ENCODE measurements around the gene KLHDC4. TPM values are rescaled to one million over a fixed set of nuclear protein-coding genes. Genes with fewer than 3 reads are reported as not detected.
"Not testable (repeated sequence)": the region's sequence is repeated elsewhere in the genome, so short reads cannot be mapped to it uniquely, and the experiment has no call there.

The KLHDC4 gene
- total RNA-seq, 2 experiments from 2014 or later, result 147 to 233 TPM

DNA sequence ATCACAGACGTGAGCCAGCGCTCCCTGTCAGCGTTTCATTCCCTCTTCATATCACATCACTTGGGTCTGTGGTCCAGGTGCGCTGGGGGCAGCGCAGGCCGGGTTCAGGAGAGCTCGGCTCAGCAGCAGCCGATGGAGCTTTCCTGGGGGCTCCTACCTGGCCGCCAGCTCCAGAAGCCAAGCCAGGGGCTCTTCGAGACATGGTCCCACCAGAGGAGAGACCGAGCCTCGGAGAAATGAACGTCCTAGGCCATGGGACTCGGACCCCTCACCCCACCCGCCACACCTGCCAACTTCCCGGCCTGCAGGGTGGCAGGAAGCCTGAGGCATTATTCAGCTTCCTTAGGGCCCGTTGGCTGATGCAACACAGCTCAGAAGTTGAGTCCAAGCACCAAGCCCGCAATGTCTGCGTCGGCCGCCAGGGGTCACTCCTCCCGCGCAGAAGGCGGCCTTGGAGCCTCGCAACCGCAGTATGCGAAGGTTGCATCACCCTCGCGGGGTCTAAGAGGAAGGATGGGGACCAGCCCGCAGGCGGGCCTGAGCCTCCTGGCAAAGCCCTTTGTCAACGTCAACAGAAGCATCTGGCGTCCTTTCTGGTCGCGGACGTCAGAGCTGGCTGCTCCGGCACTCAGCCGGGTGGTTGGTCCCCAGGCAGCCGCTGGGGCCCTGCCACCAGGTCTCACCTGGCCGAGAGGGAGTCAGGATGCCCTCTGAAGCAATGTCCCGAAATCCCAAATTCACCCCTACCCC lies 13.2 kb upstream of the KLHDC4 start:
- Histone ChIP-seq H3K4me1 (ENCODE audit: insufficient read depth, low read length, poor library complexity, severe bottlenecking) (peaks cover 88% of the 10 kb centered on the region), H3K9me3 (ENCODE audit: low read length) (no peaks in the 10 kb centered on the region), H2AFZ (ENCODE audit: low read length) (peak overlapping the region; percentile 34; the same call in 1 of the 2 replicates), H3K4me3 (ENCODE audit: low read depth, low read length, poor library complexity, severe bottlenecking) (peak overlapping the region; percentile 71), H3K4me2 (ENCODE audit: low read length) (peak overlapping the region; percentile 94), H3K79me2 (ENCODE audit: insufficient read depth, low read depth, low read length) (peaks cover 4% of the 10 kb centered on the region), H3K36me3 (ENCODE audit: insufficient read depth, low read length) (no peaks in the 10 kb centered on the region), H3K27ac (ENCODE audit: low read depth, low read length, poor library complexity, severe bottlenecking) (peak overlapping the region; percentile 98), H3K9me2 (ENCODE audit: insufficient read depth, low read length) (no peaks in the 10 kb centered on the region), H4K20me1 (ENCODE audit: insufficient read depth, low read length) (no peaks in the 10 kb centered on the region)
- intact Hi-C loops (cut with micrococcal nuclease; ENCODE audit: unreplicated experiment), result loop anchor here (1.0 to 10.0 kb wide), 9 partner anchors 27 to 394 kb away; partner anchors contain the start of gene FBXO31
- ChIA-PET CTCF (ENCODE audit: unreplicated experiment) (interaction anchor here (0.6 to 3.6 kb wide), 9 partner anchors 28 to 131 kb away, joined by 3 to 41 read pairs (median 5); partner anchors contain the start of gene SLC7A5), POLR2A (interaction anchor here (0.7 to 5.7 kb wide), 12 partner anchors 13 to 1709 kb away, joined by 3 to 128 read pairs (median 9); partner anchors contain the start of gene KLHDC4)
- peak; percentile 100 for DNase-seq (ENCODE audit: low spot score)
- TF ChIP-seq, protein P1, sequence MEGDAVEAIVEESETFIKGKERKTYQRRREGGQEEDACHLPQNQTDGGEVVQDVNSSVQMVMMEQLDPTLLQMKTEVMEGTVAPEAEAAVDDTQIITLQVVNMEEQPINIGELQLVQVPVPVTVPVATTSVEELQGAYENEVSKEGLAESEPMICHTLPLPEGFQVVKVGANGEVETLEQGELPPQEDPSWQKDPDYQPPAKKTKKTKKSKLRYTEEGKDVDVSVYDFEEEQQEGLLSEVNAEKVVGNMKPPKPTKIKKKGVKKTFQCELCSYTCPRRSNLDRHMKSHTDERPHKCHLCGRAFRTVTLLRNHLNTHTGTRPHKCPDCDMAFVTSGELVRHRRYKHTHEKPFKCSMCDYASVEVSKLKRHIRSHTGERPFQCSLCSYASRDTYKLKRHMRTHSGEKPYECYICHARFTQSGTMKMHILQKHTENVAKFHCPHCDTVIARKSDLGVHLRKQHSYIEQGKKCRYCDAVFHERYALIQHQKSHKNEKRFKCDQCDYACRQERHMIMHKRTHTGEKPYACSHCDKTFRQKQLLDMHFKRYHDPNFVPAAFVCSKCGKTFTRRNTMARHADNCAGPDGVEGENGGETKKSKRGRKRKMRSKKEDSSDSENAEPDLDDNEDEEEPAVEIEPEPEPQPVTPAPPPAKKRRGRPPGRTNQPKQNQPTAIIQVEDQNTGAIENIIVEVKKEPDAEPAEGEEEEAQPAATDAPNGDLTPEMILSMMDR (conservative IDR thresholded peaks at IDR 0.05; ENCODE audit: low read length), result peak; percentile 81
- TF ChIP-seq EZH2phosphoT487 (IDR thresholded peaks at IDR 0.05; ENCODE audit: borderline replicate concordance, low read depth, low read length), result no peak
- no TSS peak for BruUV-seq (replicated peaks)

DNA sequence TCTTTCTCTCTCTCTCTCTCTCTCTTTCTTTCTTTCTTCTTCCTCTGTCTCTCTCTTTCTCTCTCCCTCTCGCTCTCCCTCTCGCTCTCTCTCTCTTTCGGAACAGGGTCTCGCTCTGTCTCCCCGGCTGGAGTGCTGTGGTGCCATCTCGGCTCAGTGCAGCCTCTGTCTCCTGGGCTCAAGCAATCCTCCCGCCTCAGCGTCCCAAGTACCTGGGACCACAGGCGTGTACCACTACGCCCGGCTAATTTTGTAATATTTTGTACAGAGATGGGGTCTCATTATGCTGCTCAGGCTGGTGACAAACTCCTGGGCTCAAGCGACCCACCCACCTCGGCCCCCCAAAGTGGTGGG lies 12.7 kb upstream of the KLHDC4 start:
- DNase-seq (ENCODE audit: low spot score), result peak; percentile 64
- Histone ChIP-seq H3K27ac (ENCODE audit: low read depth, low read length, poor library complexity, severe bottlenecking) (peak overlapping the region; percentile 98), H3K36me3 (ENCODE audit: insufficient read depth, low read length) (peaks cover under 1% of the 10 kb centered on the region; the same call in 1 of the 2 replicates), H3K4me2 (ENCODE audit: low read length) (peak overlapping the region; percentile 94), H3K79me2 (ENCODE audit: insufficient read depth, low read depth, low read length) (peaks cover 4% of the 10 kb centered on the region), H4K20me1 (ENCODE audit: insufficient read depth, low read length) (no peaks in the 10 kb centered on the region), H2AFZ (ENCODE audit: low read length) (peak overlapping the region; percentile 34; the same call in 1 of the 2 replicates), H3K4me1 (ENCODE audit: insufficient read depth, low read length, poor library complexity, severe bottlenecking) (peaks cover 93% of the 10 kb centered on the region), H3K9me3 (ENCODE audit: low read length) (no peaks in the 10 kb centered on the region), H3K9me2 (ENCODE audit: insufficient read depth, low read length) (no peaks in the 10 kb centered on the region), H3K4me3 (ENCODE audit: low read depth, low read length, poor library complexity, severe bottlenecking) (peak overlapping the region; percentile 71)
- intact Hi-C loops (cut with micrococcal nuclease; ENCODE audit: unreplicated experiment), result loop anchor here (2.0 to 10.0 kb wide), 4 partner anchors 64 to 394 kb away; partner anchors contain the start of gene FBXO31
- POLR2A ChIA-PET, result interaction anchor here (0.7 to 5.7 kb wide), 8 partner anchors 13 to 96 kb away, joined by 3 to 128 read pairs (median 15); partner anchors contain the start of gene KLHDC4
- TSS peak; percentile 87 for BruUV-seq (replicated peaks)
- no peak for TF ChIP-seq EZH2phosphoT487 (IDR thresholded peaks at IDR 0.05; ENCODE audit: borderline replicate concordance, low read depth, low read length)
- TF ChIP-seq, protein P1 (conservative IDR thresholded peaks at IDR 0.05; ENCODE audit: low read length), result no peak
- CTCF ChIA-PET (ENCODE audit: unreplicated experiment), result interaction anchor here (0.6 to 3.6 kb wide), 6 partner anchors 29 to 132 kb away, joined by 3 to 41 read pairs (median 12); partner anchors contain the start of gene SLC7A5

DNA sequence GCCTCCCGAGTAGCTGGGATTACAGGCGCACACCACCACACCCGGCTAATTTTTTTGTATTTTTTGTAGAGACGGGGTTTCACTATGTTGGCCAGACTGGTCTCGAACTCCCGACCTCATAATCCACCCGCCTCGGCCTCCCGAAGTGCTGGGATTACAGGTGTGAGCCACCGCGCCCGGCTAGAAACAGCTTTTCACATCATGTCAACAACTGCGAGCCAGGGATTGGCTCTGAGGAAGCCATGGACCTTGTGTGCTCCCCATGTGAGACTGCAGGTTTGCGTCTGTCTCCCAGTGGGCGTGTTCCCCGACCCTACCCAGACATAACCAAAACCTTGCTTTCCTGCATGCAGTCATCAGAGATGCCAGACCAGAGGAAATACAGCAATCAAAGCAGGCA lies 8.1 kb upstream of the KLHDC4 start:
- POLR2A ChIA-PET, result interaction anchor here (0.6 kb wide), 1 partner anchor 9 kb away, joined by 4 read pairs; no protein-coding TSS in a partner anchor

DNA sequence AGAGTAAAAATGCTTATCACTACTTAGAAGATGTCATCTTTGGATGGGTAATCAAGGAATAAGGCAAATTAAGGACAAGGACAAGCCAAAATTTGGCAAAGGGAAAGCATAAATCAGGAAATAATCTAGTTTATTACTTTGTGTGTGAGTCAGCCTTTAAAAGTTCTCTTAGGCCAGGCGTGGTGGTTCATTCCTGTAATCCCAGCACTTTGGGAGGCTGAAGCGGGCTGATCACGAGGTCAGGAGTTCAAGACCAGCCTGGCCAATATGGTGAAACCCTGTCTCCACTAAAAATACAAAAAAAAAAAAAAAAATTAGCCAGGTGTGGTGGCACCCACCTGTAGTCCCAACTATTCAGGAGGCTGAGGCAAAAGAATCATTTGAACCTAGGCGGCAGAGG lies 1.7 kb upstream of the KLHDC4 start:
- intact Hi-C loops (cut with micrococcal nuclease; ENCODE audit: unreplicated experiment), result loop anchor here (2.0 to 5.0 kb wide), 2 partner anchors 45 to 67 kb away; no protein-coding TSS in a partner anchor
- BruUV-seq (replicated peaks); H3K9me3 ChIP-seq (ENCODE audit: low read length); H3K27ac ChIP-seq (ENCODE audit: low read depth, low read length, poor library complexity, severe bottlenecking); H2AFZ ChIP-seq (ENCODE audit: low read length); H3K9me2 ChIP-seq (ENCODE audit: insufficient read depth, low read length); CTCF ChIA-PET (ENCODE audit: unreplicated experiment); H3K4me2 ChIP-seq (ENCODE audit: low read length); H3K4me3 ChIP-seq (ENCODE audit: low read depth, low read length, poor library complexity, severe bottlenecking); DNase-seq (ENCODE audit: low spot score): not testable (repeated sequence)
- H3K4me1 ChIP-seq (ENCODE audit: insufficient read depth, low read length, poor library complexity, severe bottlenecking), result peaks cover 63% of the 10 kb centered on the region
- H3K36me3 ChIP-seq (ENCODE audit: insufficient read depth, low read length), result peaks cover 31% of the 10 kb centered on the region
- peaks cover 39% of the 10 kb centered on the region for H3K79me2 ChIP-seq (ENCODE audit: insufficient read depth, low read depth, low read length)
- H4K20me1 ChIP-seq (ENCODE audit: insufficient read depth, low read length), result peaks cover 13% of the 10 kb centered on the region; the same call in 1 of the 2 replicates
- POLR2A ChIA-PET, result interaction anchor here (0.6 kb wide), 1 partner anchor 40 kb away, joined by 3 read pairs; no protein-coding TSS in a partner anchor

More for the DNA sequence above, 8.1 kb upstream of the KLHDC4 start:
- Histone ChIP-seq H3K4me1 (ENCODE audit: insufficient read depth, low read length, poor library complexity, severe bottlenecking) (peaks cover 89% of the 10 kb centered on the region), H3K27ac (ENCODE audit: low read depth, low read length, poor library complexity, severe bottlenecking) (peak overlapping the region; percentile 91), H3K4me2 (ENCODE audit: low read length) (peak overlapping the region; percentile 61), H3K36me3 (ENCODE audit: insufficient read depth, low read length) (peaks cover 15% of the 10 kb centered on the region)
- CTCF ChIA-PET (ENCODE audit: unreplicated experiment); DNase-seq (ENCODE audit: low spot score); H2AFZ ChIP-seq (ENCODE audit: low read length); H3K9me2 ChIP-seq (ENCODE audit: insufficient read depth, low read length); H4K20me1 ChIP-seq (ENCODE audit: insufficient read depth, low read length); H3K4me3 ChIP-seq (ENCODE audit: low read depth, low read length, poor library complexity, severe bottlenecking); H3K79me2 ChIP-seq (ENCODE audit: insufficient read depth, low read depth, low read length); BruUV-seq (replicated peaks); H3K9me3 ChIP-seq (ENCODE audit: low read length): not testable (repeated sequence)
- intact Hi-C loops (cut with micrococcal nuclease; ENCODE audit: unreplicated experiment), result loop anchor here (2.0 to 10.0 kb wide), 3 partner anchors 177 to 389 kb away; partner anchors contain the start of genes BANP and FBXO31

All from OCI-LY7 (cell line).